Left colon (tissue), 2 donors: ENCODE measurements around the gene PIGU. TPM values are rescaled to one million over a fixed set of nuclear protein-coding genes. Genes with fewer than 3 reads are reported as not detected.

Source experiments
- ATAC-seq: fragments of 200-7000 bp; cut with Tn5 transposase; one replicate; pipeline ENCODE4 v1.9.1; 2020; ENCODE audit warnings: mild to moderate bottlenecking, moderate library complexity
- DNase-seq, 2 donors: peaks; one replicate each; pipeline ENCODE4 v3.0.0-alpha.2; 2020
- intact Hi-C, 2 donors: fragments of 100-400 bp; cut with DNase I in 1 of 2; cut with micrococcal nuclease in 1 of 2; formaldehyde crosslinking; loops; one replicate each; pipeline versions ENCODE4 v1.11.2 to v1.14.0; 2022; cut with DNase I, micrococcal nuclease
- total RNA-seq, 2 donors: library from RNA; stranded (reverse); fragmentation: NEBNext Ultra II Directional; extraction: Animal tissue kit (Norgen Biotek cat#: 25700); gene quantifications; one replicate each; pipeline ENCODE4 v1.2.1, GENCODE V29; 2021
- donor health status: DM: no; HTN: no; CAD: no.
- donor health status: DM: yes; HTN: yes; CAD: no.

The PIGU gene
- total RNA-seq, 2 donors from 2014 or later: 20.7 to 26.4 TPM

DNA sequence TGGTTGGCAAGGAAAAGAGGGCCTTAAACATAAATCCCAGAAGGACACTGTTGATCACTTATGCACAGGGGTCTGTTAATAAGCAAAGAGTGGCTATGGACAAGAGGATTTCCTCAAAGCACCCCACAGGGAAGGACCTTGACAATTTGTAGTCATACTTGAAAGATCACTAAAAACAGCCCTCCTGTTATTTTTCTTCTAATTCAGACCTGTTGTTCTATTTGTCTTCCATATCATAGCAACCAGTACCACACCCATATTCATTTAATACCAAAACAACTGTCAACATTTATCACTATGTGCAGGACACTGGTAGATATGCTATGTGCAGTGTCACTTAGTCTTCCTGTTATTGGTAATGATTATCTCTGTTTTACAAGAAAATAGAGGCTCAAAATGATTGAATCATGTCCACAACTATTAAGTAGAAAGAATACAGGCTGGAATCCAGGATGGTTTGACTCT is 163.9 kb downstream of the PIGU start:
- DNase-seq (no peak), ATAC-seq (no peak)
- intact Hi-C loops: no loop called here

DNA sequence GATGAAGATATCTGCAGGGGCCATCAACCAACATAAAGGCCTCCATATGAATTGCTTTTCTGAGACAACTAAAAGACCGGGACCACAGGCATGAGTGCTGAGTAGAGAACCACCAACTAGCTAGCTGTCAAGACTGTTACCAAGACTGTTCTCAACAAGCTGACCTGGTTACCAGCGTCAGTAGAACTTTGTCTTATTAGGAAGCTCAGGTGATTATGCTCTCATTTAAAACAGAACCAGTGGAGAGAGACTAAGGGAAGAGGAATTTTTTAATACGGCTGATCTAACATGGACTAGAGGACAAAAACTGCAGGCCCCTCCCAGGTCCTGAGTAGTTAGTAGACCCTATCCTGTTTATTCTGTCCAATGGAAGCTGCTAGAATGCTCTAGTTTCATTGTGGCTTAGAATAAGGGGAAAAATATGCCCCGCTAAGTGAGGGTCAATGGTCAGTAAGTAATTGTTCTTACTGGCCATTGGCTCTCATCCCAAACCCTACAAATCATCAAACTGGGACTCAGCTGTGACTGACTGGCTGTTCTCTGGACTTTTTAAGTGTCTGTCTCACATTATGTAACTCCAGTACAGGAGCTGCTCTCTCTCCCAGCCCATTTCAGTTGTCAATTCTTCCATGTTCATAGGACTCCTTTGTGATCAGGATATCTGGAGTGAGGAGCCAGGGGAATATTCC is 164.5 kb downstream of the PIGU start:
- DNase-seq (no peak), ATAC-seq (no peak)
- intact Hi-C loops: no loop called here

- intact Hi-C loops: no loop called here
- no peak for DNase-seq
- ATAC-seq: no peak
Measured at GRCh38 chr20:34511891-34512265, 165.0 kb downstream of the PIGU start.

DNA sequence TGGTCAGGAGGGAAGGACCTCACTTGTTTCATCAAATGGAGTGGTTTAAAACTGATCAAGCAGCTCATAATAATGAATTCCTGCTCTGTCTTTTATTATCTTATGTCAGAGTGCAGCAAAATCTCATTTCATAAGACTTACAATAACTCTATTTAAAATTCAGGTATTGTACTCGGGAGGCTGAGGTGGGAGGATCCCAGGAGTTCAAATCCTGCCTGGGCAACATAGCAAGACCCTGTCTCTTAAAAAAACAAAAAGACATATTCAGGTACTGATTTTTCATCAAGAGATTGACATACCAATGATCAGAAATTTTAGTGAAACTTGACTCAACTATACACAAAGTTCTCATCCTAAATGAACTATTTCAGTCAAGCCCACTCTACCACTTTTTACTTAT is 166.3 kb downstream of the PIGU start:
- intact Hi-C loops: no loop called here
- ATAC-seq: no peak
- no peak for DNase-seq

Other genes with a start within 250 kb of the PIGU start
- 100 to 1,000 TPM; 115 TPM for gene DYNLRB1, start 160.7 kb downstream of the PIGU start, total RNA-seq
- 10 to 100 TPM; 42.8 to 47.7 TPM for gene MAP1LC3A, start 118.4 kb downstream of the PIGU start, total RNA-seq
- gene TP53INP2, start 27.3 kb upstream of the PIGU start, total RNA-seq: 100 to 1,000 TPM in 1 of 2 donors, 10 to 100 TPM in 1; 72.9 to 111 TPM
- gene NCOA6, start 148.6 kb upstream of the PIGU start, total RNA-seq: 10 to 100 TPM; 36.1 to 40.0 TPM
- 10 to 100 TPM; 20.5 to 22.5 TPM for gene GGT7, start 195.8 kb upstream of the PIGU start, total RNA-seq
- gene ACSS2, start 199.5 kb upstream of the PIGU start, total RNA-seq: 100 to 1,000 TPM; 343 to 383 TPM